Stimulated activated CD8-positive, alpha-beta memory T cell treated with anti-CD3 and anti-CD28 coated beads, Interleukin-12 subunit alpha, Interleukin-12 subunit beta, amount 100 ng/mL, for 1 hour (primary cell): Measurements from ENCODE around the gene SRD5A1.
"Not testable (repeated sequence)": the region's sequence is repeated elsewhere in the genome, so short reads cannot be mapped to it uniquely, and the experiment has no call there.

Source experiments
- DNase-seq: peaks from one replicate; pipeline ENCODE4 v3.0.0-alpha.2; 2020; ENCODE audit warnings: low read depth

SRD5A1 gene

DNA sequence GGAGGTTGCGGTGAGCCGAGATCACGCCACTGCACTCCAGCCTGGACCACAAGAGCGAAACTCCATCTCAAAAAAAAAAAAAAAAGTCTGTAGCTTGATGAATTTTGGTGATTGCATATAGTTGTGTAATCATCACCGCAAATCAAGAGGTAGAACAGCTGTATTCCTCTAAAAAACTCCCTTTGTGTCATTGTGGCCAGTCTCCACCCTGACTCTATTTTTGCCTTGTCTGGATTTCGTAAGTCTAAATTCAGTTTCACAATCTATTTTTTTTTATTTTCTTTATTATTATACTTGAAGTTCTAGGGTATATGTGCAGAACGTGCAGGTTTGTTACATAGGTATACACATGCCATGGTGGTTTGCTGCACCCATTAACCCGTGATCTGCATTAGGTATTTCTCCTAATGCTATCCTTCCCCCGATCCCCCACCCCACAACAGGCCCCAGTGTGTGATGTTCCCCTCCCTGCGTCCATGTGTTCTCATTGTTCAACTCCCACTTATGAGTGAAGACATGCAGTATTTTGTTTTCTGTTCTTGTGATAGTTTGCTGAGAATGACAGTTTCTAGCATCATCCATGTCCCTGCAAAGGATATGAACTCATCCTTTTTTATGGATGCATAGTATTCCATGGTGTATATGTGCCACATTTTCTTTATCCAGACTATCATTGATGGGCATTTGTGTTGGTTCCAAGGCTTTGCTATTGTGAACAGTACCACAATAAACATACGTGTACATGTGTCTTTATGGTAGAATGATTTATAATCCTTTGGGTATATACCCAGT is 12.5 kb downstream of the SRD5A1 start:
- not testable (repeated sequence) for DNase-seq

- DNase-seq: no peak
Measured at GRCh38 chr5:6649186-6649585, 15.9 kb downstream of the SRD5A1 start.

DNA sequence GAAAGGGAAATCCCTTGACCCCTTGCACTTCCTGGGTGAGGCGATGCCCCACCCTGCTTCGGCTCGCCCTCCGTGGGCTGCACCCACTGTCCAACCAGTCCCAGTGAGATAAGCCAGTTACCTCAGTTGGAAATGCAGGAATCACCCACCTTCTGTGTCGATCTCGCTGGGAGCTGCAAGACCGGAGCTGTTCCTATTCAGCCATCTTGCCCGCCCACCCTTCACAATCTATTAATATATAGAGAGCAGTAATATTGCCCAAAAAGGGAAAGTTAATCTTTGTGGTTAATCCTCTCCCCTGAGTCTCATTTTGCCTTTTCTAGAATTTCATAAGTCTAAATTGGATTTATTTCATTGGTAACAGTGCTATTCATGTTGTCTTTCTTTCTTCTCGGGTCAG is 16.4 kb downstream of the SRD5A1 start:
- no peak for DNase-seq

- DNase-seq: no peak
Measured at GRCh38 chr5:6652025-6652424, 18.8 kb downstream of the SRD5A1 start.

GRCh38 chr5:6655432-6655831 is 22.2 kb downstream of the SRD5A1 start:
- DNase-seq: no peak

DNA sequence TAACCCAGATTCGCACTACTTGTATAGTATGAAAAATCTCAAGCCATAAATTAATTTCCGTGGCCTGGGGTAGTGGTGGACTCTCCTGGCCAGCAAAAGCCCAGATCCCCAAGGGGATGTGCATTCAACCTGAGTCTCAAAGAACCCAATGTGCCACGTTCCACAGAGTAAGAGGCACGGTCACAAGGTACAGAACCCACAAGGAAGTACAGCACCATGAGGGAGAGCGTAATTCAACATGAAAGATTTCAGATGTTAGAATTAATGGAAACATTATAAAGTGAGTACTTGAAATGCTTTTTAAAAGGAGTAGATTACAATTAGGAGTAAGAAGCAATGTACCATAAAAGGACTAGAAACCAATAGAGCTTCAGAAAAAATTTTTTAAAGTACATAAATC is 23.4 kb downstream of the SRD5A1 start:
- DNase-seq: no peak

GRCh38 chr5:6659941-6660684 is 26.9 kb downstream of the SRD5A1 start:
- no peak for DNase-seq

DNA sequence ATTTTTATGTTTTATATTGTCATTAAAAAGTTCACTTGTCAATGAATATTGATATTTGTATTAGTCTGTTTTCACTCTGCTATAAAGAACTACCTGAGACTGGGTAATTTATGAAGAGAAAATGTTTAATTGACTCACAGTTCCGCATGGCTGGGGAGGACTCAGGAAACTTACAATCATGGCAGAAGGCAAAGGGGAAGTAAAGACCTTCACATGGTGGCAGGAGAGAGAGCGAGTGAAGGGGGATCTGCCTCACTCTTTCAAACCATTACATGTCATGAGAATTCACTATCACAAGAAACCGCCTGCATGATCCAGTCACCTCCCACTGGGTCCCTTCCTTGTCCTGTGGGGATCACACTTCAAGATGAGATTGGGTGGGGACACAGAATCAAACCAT is 27.4 kb downstream of the SRD5A1 start:
- DNase-seq: no peak

DNA sequence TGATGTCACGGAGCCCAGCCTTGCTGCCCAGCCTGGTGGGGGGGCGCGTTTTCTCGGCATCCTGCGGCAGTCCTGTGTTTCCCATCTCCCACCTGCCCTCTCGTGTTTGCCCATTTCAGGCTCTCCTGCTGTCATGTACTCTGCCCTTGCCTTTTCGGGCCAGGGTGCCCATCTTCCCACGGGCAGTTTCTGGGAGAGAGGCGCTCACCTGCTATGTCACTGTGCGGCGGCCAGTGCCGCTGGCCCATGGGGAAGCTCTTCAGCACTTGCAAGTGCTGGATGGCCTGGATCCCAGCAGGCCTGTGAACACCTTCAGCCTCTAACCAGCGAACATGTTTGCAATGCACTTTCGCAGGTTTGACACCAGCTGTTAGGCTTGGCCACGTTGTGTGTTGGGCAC is 33.5 kb downstream of the SRD5A1 start:
- DNase-seq: no peak

GRCh38 chr5:6667648-6668047 is 34.4 kb downstream of the SRD5A1 start:
- no peak for DNase-seq

GRCh38 chr5:6668717-6669116 is 35.5 kb downstream of the SRD5A1 start:
- DNase-seq: not testable (repeated sequence)

DNA sequence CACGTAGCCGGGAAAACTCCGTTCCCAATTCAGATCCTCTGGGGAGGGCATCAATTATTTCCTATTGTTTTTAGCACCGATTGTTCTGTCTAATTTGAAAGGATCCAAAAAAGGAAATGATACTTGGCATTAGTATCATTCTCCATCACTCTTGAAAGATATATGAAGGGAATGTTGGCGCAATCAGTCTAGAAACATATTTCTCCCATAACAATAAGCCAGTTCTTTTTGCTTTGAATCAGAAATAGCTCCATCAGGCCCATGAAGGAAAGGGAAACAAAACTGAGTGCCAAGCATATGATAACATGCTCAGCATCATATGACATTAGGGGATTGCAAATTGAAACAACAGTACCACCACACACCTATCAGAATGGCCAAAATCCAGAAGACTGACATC is 39.8 kb downstream of the SRD5A1 start:
- DNase-seq: no peak

DNA sequence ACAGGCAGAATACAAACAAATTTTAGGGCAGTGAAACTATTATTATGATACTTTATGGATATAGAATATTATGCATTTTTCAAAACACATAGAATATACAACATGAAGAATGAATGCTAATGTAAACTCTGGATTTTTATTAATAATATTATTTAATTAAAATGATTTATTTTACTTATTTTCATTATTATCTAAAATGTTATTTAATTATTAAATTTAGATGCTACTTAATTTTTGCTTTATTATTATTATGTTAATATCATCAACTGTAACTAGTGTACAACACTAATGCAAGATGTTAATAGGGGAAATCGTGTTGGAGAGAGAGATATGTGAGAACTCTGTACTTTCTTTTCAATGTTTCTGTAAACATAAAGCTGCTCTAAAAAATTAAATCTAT is 40.7 kb downstream of the SRD5A1 start:
- no peak for DNase-seq

DNA sequence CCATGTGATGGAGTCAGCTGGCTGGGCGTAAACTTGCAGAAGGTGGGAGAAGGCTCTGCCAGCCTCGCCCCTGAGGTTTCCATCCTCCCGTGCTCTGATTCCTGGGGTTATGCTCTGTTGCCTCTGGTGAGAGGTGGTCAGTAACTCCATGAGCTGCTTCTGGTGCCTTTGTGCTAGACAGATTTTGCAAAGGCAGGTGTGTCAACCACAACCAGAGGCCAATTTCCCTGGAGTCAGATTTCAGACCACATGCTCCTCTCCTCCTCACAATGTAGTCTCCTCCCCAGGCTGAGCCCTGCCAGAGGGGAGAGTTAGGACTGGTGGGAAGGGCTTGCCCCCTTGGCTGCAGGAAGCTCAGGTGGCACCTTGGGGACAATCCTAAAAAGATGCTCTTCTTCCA is 41.2 kb downstream of the SRD5A1 start:
- no peak for DNase-seq

- no peak for DNase-seq
Measured at GRCh38 chr5:6674886-6675285, 41.6 kb downstream of the SRD5A1 start.

DNA sequence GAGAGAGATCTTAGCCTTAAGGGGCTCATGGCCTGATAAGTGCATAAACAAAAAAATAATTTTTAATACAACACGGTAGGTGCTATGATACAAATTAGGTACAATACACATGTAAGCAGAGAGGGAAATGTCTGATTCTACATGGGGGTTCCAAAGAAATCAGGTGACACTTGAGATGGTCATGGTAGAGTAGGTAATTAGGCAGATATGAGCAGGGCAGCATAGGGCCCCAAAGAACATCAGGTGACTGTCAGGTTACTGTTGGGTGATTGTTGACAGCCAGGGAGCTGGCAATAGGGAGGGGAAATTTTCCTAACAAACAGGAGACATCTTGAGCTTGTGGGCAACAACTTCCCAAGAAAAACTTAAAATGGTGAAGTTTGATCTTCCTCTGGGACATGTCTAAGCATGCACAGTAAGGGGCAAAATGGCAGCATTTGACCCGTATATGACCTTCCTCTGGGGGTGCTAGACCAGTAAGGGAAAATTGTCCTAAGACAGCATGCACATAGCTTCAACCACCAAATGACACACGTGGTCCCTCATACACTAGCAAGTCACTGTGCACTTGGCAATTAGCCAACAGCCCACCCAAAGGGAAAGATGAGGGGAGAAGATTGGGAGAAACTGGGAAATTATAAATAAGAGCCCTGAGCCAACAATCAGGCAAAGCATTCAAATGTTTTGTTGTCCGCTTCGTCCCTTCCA is 42.7 kb downstream of the SRD5A1 start:
- DNase-seq: no peak

DNA sequence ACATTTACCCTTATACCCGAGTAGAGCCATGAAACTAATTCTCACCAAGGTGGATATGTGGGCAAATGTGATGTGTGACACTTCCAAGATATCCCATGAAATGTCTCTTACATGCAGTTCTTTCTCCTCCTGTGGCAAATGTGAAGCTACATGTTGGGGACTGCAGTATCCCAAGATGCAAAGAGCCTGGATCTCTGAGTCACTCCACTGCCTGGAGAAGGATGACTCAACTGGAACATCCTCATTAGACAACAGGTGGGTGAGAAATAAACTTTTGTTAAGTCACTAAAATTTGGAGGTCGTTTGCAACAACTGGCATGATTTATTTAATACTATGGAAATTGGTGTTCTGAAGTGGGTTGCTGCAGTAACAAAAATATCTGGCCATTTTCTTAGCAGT is 43.5 kb downstream of the SRD5A1 start:
- DNase-seq: no peak

DNA sequence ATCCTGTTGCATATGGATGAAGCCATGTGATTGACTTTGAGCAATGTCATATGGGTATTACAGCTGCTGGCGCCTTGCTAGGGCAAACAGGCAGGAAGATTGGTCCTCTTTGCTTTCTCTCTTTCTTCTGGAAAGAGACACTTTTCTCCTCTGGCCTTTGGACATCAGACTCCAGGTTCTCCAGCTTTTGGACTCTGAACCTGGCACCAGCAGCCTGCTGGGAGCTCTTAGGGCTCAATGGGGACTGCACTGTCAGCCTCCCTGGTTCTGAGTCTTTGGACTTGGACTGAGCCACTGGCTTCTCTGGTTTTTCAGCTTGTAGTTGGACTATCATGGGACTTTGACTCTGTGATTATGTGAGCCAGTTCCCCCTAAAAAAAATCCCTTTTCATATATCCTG is 45.1 kb downstream of the SRD5A1 start:
- no peak for DNase-seq

- no peak for DNase-seq
Measured at GRCh38 chr5:6680922-6681321, 47.7 kb downstream of the SRD5A1 start.

GRCh38 chr5:6681682-6682081 is 48.4 kb downstream of the SRD5A1 start:
- no peak for DNase-seq

DNA sequence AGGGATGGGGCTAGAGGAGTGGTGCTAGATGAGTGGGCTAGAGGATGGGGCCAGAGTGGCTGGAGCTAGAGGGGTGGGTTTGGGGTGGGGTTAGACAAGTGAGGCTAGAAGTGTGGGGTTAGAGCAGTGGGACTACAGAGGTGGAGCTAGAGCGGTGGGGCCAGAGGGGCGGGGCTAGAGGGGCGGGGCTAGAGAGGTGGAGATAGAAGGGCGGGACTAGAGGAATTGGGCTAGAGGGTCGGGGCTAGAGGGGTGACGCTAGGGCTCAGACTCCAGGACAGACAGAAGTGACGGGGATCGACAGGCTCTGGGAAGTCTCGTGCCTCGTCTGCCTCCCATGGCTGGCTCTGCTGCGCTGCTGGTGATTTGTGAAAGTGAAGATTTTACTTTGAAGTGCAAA is 49.0 kb downstream of the SRD5A1 start:
- no peak for DNase-seq

DNA sequence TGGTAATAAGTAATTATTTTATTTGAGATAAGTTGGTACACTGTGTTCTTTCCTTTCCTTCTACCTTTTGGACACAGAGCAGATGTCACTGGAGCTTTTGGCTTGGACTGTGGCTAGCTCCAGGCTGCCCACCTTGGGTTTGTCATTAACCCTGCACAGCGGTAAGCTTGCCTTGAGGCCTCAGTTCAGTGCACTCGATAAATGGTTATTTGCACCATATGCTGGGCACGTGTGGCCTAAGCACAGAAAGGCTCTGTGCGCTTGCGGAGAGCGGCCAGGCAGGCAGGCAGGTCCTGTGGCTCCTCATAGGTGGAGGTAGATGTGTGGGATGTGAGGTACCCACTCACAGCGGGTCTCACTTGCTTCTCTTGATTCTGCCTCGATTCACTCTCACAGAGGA is 50.0 kb downstream of the SRD5A1 start:
- DNase-seq: no peak

- DNase-seq: no peak
Measured at GRCh38 chr5:6684075-6684474, 50.8 kb downstream of the SRD5A1 start.
